Activated T-helper 1 cell treated with Interleukin-2 at 50 U/mL for 16 hours (primary cell): ENCODE data around the gene CACNA1C.

Experiments
- DNase-seq: peaks from one replicate; pipeline ENCODE4 v3.0.0-alpha.2; 2020; ENCODE audit warnings: low read depth

Gene CACNA1C

GRCh38 chr12:2649201-2650030, 596.6 kb downstream of the CACNA1C start:
- DNase-seq: no peak

GRCh38 chr12:2650261-2651067, 597.7 kb downstream of the CACNA1C start:
- DNase-seq: no peak

DNA sequence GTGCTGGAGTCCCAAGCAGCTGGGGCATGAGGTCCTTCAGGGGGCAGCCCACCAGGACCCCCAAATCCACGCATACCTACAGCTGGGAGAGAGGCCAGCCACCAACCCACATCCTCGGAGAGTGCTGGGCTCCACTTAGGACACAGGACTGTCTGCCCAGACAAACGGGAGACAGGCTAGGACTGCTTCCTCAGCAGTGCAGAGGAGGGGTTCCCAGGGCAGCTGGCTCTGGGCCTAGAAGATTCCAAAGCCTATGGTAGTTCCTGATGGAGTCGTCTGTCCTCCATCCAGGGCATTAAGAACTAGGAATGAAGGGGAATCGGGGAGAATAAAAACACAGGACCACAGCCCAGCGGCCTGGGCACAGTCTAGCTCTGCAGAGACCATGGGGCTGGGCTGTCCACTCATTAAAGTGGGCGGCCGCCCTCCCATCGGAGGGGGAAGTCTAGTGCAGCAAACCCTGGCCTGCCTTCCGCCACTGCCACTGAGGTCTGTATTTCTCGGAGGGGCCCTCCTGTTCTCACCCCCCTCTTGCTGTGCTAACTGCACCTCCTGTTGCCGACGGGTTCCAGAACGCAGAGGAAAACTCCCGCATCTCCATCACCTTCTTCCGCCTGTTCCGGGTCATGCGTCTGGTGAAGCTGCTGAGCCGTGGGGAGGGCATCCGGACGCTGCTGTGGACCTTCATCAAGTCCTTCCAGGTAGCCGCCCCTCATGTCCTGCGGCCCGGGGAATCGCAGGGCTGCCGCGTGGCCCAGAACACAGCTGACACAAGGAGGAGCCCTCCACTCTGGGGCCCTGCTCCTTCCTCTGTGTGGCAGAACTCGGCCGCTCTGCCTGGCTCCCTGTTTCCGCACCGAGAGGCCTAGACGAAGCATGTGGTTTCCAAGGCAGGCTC, 598.5 kb downstream of the CACNA1C start:
- DNase-seq: no peak

DNA sequence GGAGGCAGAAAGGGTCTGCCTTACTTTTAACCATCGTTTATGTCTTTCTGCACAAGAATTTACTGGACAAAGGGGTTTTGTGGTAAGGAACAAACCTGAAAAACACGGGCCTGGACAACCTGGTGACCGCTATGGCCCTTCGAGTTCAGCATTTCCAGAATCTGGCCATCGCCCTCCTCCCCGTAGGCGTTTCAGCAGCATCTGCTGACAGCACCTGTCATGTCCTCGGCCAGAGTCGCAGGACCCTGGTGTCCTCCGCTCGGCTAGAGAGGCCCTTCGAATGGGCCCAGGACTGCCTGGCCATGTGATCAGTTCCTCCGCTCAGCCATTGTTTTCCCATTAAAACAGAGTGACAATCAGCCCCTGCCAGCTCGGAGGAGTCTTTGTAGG, 599.2 kb downstream of the CACNA1C start:
- no peak for DNase-seq

DNA sequence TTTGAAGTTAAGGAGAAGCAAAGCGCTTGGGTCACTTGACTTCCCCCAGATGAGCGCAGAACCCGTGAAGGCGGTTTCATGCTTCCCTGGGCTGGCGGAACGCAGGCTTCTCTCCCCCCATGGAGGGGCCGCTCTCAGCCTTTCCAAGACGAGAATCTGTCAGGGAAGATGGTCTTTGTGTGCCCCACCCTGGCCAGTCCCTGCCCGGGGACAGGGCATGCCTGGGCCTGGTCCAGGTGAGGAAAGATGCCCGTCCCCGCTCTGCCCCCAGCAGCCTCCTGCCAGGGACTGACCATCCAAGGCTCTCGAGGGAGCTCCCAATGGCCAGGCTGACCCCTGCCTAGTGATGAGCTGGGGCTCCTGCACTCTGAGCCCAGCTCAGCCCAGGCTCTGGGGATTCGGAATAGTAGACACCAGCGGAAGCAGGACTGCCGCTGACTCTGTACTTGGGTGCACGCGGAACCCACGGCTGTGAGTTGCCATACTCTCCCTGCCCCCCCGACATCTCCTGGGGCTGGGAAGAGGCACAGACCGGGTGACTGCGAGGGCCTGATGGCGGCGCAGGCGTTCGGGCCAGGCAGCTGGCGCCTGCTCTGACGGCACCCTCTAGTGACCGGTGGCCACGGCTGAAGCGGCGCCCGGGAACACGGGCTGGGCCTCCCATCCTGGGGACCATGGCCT, 599.8 kb downstream of the CACNA1C start:
- no peak for DNase-seq

DNA sequence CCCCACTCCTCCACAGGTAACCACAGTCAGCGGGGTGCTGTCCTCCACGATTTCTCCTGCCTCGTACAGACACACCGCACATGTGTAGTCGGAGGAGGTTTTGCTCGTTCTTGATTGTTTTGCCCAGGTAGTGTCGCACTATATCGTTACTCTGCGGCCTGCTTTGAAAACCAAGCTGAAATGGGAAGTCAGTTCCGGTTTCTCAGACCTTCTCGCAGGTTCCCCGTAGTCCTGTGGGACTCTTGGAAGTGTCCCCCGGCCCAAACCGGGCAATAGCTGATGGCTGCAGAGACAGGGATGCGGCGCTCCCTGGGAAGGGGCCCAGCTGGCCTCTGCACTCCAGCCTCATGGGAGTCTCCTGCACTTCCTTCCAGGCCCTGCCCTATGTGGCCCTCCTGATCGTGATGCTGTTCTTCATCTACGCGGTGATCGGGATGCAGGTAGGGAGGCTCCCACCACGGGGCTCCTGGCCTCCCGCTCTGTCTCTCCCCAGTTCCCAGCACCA, 600.7 kb downstream of the CACNA1C start:
- no peak for DNase-seq

GRCh38 chr12:2654311-2654710, 601.5 kb downstream of the CACNA1C start:
- DNase-seq: no peak

DNA sequence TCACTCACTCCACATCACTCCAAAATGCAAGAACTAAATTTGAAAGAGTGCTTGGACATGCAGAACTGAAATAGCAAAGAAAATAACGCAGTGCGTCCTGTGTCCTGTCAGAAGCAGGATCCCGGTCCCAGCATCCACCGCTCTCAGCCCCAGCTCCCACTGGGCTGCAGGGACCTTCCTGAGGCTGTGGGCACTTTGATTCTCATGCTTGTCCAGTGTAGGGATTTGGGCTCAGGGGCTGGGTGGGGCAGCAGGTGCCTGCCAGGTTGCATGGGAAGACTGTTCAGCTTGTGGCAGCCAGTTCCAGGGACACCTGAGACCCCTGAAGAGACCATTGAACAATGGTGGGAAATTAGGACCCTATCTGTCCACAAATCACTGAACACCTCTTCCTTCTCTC, 602.0 kb downstream of the CACNA1C start:
- no peak for DNase-seq

DNA sequence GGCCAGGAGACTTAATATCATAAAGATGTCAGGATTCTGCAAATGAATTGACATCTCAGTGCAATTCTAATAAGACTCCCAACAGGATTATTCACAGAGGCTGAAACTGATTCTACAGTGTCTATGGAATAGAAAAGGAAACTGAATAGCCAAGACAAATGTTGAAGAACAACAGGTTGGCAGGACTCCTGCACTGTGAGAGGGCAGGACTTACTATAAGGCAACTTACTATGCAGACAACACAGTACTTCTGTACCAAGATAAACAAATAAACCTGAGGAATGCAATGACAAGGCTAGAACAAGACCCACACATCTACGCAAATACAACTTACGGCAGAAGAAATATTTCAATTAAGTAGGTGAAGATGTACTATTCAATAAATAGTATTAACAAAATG, 609.7 kb downstream of the CACNA1C start:
- no peak for DNase-seq

DNA sequence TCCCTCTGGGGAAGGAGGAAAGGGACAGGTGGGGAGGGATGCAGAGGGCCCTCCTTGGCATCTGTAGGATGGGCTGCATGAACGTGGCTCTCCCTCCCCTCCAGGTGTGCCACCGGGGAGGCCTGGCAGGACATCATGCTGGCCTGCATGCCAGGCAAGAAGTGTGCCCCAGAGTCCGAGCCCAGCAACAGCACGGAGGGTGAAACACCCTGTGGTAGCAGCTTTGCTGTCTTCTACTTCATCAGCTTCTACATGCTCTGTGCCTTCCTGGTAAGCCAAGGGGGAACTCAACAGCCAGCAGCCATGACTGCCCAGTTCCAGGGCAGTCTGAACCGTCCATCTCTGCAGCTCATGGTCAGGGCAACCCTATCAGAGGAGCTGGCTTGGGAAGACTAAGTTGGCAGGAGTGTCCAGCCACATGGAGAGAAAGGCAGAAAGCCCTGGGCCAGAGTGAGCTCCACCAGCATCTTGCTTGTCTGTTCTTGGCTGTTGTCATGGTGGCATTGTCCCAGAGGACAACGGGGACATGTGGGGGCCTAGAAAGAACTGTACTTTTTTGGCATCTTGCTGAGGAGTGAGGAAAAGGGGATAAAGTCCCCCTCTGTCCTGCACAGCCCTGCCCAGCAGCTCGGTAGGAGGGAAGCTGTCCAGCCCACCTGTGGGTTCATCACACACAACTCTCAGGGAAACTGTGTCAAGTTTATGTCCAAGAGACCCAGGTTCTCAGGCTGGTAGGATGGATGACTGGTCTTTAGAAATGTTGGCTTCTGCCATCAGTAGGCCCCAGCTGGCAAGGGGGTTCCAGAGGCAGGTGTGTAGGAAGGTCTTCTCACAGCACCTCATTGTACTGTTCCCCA, 612.2 kb downstream of the CACNA1C start:
- DNase-seq: no peak

DNA sequence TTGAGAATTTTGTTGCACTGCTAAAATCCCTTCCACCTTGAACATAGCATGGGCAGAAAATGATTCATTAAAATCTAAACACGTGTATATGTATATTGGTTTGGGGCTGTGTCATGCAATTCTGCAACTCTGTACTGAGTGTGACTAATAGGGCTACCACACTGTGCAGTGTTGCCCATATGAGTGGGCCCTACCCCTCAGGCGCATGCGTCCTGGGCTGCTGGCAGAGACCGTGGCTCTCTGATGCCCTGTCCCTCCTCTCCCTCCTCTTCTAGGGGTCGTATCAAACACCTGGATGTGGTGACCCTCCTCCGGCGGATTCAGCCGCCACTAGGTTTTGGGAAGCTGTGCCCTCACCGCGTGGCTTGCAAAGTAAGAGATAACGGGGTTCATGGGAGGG, 613.6 kb downstream of the CACNA1C start:
- no peak for DNase-seq

DNA sequence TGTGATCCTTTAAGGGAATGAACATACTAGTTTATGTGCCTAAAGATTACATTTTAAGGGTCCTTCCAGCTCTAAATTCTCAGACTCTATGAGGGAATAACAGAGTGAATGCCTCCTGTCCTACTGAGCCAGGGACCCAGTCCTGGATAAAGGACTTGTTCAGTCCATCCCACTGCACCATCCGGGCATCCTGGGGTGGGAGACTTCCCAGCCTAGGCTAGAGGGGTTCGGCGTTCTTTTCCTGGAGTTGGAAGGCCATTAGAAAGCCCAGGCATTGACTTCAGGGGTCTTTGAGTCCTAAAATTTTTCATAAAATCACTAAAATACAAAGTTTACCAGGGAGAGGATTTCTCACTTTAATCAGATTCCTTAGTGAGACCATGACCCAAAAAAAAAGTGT, 614.1 kb downstream of the CACNA1C start:
- no peak for DNase-seq

DNA sequence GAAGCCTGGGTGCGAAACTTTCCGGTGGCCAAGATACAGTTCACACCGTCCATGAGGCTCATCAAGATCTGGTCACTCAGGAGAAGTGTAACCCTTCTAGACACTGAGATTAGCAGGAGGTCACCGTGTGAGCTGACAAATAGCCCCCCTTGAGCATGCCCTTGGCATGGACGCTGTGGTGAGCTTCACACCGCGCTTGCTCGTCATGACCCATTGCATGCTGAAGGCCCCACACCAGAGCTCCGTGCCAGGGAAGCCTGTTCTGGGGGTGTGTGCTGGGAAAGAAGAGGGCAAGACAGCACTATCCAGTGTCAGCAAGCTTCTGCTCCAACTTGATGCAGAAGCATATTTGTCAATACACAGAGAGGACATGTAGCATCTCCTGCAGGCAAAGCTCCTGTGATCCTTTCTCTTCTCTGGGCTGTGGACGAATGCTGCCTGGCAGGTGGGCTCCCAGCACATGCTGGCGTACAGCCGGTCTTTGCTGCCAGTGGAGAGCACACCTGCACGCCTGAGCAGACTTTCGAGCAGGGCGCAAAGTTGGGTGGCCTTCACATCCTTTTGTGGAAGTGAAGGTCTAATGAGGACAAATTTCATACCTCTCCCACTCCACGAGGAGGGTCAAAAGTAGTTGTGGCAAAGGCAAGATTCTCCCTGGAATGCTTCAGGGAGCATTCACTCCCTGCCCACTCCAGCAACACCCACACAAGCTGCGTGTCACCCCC, 615.1 kb downstream of the CACNA1C start:
- no peak for DNase-seq

GRCh38 chr12:2668816-2669215, 616.0 kb downstream of the CACNA1C start:
- no peak for DNase-seq

GRCh38 chr12:2669560-2669959, 616.8 kb downstream of the CACNA1C start:
- no peak for DNase-seq

- DNase-seq: no peak
Observed at GRCh38 chr12:2672863-2673262, 620.1 kb downstream of the CACNA1C start.

DNA sequence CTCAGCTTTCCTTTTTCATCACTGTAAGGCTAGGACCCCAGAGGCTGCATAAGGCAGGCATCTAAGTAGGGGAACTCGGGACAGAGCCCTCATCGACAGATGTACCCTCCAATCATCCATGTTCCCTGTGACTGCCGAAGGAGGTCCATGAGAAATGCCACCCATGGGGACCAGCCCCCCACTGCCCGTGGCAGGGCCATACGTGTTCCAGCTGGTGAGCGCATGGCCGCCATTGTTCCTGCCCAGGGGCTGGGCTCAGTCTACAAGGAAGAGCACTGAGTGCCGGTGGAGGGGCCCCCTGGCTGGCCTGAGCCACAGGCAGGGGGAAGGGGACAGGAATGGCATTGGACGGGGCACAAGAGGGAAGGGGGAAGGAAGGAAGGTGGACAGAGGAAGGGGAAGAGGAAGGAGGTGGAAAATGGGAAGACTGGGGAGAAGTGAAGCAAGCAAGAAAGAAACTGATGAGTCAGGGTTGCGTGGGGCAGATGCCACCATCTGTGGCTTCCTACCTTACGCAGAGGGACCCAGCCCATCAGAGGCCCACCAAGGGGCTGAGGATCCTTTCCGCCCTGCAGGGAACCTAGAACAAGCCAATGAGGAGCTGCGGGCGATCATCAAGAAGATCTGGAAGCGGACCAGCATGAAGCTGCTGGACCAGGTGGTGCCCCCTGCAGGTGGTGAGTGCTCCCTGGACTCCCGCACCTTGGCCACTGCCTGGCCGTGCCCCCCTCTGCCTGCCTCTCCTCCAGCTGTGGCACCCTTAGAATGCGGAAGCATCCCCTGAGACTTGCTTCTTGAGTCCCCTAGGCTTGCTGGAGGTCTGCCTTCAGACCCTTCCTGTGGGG, 621.4 kb downstream of the CACNA1C start:
- DNase-seq: no peak

DNA sequence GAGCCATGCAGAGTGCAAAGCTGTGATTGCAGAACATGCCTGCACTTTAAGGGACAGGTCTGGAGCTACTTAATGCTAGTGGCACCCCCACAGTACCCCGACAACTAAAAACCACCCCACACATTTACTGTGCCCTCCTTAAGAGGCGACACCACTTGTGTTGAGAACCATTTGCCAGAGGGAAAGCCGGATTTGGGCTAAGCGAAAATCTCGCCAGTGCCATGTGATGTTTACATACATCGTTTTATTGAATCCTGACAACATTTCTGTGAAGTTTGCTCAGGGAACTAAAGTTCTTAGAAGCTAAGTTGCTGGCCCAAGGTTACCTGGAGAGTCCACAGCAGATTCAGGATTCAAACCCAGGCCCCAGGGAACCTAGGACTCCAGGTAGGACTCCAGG, 623.0 kb downstream of the CACNA1C start:
- no peak for DNase-seq
